22Rv1 (cell line): Measurements from ENCODE around the gene CRTC2.

Source experiments
- H3K27ac ChIP-seq: fragments of 450-650 bp; 2 replicates; pipeline ENCODE4 v1.5.1; 2017
- ZFX ChIP-seq: fragments of 450-650 bp; IDR thresholded peaks from 2 replicates; pipeline ENCODE4 v1.6.1; 2017; ENCODE audit warnings: antibody characterized with exemption, borderline replicate concordance
- TF ChIP-seq, protein P1 (sequence below): fragments of 450-650 bp; IDR thresholded peaks from 2 replicates; pipeline ENCODE4 v1.5.1; 2017; ENCODE audit warnings: mild to moderate bottlenecking

The CRTC2 gene

DNA sequence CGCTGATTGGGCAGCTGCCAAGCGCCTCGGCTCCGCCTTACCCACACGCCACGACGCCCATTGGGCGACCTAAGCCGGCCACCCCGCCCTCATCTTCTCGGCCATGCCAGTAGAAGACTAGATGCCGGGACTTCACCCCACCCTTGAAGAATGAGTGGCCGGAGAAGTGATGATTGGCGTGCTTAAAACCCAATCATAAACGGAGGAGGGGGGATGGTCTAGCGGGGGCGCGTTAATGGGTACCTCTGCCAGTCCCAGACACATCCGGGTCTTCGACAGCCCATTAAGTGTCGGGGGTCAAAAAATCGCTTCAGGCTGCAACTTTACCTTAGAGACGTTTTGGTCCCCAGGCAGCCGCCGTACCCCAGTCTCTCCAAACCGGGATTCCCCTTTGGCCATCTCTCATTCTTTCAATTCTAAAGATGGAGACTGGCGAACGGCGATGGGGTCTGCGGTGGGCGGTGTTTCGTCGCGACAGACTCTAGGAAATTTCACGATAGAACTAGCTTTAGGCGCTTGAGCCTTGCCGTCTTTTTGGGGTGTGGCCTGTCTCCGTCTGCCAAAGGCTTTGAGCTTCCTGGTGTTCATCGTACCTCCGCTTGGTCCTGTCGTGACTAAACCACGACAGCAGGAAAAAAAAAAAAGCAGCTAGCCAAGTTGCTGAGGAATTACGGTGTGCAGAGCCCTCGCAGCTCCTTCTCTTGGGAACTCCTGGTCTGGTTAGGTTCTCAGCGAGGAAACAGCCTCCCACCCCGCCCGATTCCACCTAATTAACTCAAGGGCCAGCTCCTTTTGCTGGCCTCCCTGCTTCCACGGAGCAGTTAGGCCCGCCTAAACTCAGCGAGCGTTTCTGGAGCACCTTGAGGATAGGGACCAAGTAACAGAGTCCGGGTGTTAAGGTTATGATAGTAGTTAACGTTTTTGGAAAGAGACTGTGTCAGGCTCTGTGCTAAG is 35.2 kb downstream of the CRTC2 start, which contains the start of gene GATAD2B:
GATAD2B (minus strand) TSS at position 1 of the 954 bp plus-strand sequence. CDS start 94,625 bp downstream, outside the sequence.
- peak within 1 kb of the TSS; percentile 90 for H3K27ac ChIP-seq
- TF ChIP-seq, protein P1, sequence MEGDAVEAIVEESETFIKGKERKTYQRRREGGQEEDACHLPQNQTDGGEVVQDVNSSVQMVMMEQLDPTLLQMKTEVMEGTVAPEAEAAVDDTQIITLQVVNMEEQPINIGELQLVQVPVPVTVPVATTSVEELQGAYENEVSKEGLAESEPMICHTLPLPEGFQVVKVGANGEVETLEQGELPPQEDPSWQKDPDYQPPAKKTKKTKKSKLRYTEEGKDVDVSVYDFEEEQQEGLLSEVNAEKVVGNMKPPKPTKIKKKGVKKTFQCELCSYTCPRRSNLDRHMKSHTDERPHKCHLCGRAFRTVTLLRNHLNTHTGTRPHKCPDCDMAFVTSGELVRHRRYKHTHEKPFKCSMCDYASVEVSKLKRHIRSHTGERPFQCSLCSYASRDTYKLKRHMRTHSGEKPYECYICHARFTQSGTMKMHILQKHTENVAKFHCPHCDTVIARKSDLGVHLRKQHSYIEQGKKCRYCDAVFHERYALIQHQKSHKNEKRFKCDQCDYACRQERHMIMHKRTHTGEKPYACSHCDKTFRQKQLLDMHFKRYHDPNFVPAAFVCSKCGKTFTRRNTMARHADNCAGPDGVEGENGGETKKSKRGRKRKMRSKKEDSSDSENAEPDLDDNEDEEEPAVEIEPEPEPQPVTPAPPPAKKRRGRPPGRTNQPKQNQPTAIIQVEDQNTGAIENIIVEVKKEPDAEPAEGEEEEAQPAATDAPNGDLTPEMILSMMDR, result no peak
- TF ChIP-seq ZFX, result no peak

- no peak for TF ChIP-seq ZFX
- TF ChIP-seq, protein P1, result peak; percentile 55
- H3K27ac ChIP-seq, result peak overlapping the region; percentile 90
Measured at GRCh38 chr1:153922076-153922971, 36.1 kb downstream of the CRTC2 start.

GRCh38 chr1:153921803-153922075 is 36.7 kb downstream of the CRTC2 start:
- peak overlapping the region; percentile 90 for H3K27ac ChIP-seq

DNA sequence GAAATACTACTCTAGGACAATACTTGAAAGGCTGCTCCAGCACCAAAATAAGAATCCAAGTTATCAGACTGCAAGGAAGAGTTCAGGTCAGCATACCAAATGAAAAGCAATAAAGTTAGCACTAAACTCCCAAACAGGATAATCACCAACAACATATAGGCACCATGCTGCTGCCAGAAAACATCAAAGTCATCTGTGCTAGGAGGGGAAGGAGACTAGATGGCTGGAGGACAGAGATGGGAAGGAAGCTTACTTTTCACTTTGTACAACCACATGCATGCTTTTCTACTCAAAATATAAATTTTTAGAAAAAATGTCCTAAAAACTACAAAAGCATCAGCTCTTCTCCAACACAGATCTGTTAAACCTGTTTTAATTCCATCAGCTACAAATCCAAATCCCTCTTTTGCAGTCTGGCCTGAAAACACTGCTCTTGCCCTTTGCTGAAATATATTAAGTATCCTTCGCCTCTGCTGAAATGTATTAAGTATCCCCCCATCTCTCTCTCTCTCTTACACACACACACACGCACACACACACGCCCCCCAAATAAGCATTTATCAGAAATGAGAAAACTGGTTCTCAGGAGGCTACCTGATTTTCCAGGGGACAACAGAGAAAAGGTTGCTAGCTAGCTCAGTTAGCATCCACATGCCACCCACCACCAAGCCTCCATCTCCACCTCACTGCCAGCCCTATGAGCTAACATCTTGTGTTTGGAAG is 37.2 kb downstream of the CRTC2 start:
- peak overlapping the region; percentile 90; the same call in 1 of the 2 replicates for H3K27ac ChIP-seq
- TF ChIP-seq, protein P1, result no peak
- TF ChIP-seq ZFX, result no peak

More at GRCh38 chr1:153921803-153922075, 36.7 kb downstream of the CRTC2 start:
- TF ChIP-seq, protein P1, result no peak
- no peak for TF ChIP-seq ZFX

GRCh38 chr1:153919876-153920852 is 38.2 kb downstream of the CRTC2 start:
- H3K27ac ChIP-seq, result peak overlapping the region; percentile 90; the same call in 1 of the 2 replicates
- TF ChIP-seq, protein P1, result no peak
- no peak for TF ChIP-seq ZFX

DNA sequence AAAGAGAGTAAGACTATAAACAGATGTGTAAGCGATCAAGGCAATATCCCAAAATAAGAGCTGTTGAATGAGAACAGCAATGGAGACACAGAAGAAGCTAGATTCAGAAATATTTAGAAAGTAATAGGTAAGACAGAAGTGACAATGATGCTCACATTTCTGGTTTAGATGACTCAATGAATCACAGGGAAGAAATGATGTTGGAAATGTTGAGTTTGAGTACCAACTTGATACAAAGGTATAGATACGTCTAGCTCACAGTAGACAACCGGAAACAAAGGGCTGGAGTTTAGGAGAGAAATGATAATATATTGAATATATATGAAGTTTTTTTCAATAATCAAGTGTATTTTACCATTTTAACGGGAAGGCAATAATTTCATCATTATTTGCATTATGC is 42.1 kb downstream of the CRTC2 start:
- TF ChIP-seq, protein P1, result no peak
- no peak for TF ChIP-seq ZFX
- H3K27ac ChIP-seq, result no peak overlapping the region
